CD4-positive, alpha-beta T cell treated with Interleukin-21 for 1 hour (primary cell): ENCODE measurements around the gene TMEM123.
A peak's percentile ranks its signal among the peaks of the same experiment; 100 is the strongest.

ENCODE experiments used
- DNase-seq: peaks from one replicate; pipeline ENCODE4 v3.0.0-alpha.2; 2020

Gene TMEM123

DNA sequence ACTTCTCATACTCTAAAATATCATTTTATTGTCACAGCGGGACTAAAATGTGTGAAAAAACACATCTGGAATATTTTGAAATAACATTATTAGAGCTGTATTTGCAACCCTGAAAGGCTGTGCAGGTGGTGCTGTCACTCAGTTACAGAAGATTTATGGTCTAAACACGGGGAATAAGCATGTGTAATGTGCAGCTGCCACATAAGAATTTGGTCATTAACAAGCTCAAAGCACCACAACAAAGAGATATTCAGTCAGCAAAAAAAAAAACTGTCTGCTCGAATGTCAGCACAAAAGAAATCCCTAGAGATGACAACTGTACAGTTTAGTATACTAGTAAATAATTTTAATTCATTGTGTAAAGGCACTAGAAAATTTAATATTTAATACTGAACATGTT is 31.3 kb downstream of the TMEM123 start:
- no peak for DNase-seq

DNA sequence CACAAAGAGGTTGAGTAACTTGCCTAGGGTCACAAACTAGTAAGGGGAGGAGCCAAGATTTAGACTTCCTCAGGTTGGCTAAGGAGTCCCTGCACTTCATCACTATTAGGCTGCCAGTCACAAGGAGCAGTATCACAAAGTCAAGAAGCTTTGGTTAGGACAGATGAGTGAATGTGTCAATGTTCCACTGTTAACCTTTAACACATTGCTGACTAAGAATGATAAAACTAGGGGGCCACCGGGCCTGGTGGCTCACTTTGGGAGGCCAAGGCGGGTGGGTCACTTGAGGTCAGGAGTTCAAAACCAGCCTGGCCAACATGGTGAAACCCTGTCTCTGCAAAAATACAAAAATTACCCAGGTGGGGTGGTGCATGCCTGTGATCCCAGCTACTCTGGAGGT is 32.0 kb downstream of the TMEM123 start:
- DNase-seq, result no peak

DNA sequence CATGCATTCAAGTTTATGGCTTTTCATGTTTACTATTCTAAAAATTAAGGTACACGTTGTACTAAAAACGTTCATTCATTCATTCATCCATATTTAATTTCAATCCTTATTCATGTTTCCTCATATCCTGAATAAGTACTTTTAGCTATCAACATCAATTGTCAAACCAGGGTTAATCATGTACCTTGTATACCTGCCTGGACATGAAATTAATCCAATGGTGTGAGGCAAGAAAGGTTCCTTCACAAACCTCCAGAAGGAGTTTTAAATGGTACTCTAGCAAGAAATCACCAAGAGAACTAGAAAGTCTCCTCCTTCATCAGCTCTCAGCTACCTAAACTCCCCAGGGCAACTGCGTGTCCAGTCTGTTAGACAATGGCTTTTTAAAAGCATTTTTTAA is 33.4 kb downstream of the TMEM123 start:
- no peak for DNase-seq

DNA sequence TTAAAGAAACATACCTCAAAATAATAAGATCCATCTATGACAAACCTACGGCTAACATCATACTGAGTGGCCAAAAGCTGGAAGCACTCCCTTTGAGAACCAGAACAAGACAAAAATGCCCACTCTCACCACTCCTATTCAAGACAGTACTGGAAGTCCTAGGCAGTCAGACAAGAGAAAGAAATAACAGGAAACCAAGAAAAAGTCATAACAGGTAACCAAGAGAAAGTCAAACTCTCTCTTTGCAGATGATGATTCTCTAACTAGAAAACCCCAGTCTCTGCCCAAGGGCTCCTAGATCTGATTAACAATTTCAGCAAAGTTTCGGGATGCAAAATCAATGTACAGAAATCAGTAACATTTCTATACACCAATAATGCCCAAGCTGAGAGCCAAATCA is 35.6 kb downstream of the TMEM123 start:
- peak; percentile 34 for DNase-seq

DNA sequence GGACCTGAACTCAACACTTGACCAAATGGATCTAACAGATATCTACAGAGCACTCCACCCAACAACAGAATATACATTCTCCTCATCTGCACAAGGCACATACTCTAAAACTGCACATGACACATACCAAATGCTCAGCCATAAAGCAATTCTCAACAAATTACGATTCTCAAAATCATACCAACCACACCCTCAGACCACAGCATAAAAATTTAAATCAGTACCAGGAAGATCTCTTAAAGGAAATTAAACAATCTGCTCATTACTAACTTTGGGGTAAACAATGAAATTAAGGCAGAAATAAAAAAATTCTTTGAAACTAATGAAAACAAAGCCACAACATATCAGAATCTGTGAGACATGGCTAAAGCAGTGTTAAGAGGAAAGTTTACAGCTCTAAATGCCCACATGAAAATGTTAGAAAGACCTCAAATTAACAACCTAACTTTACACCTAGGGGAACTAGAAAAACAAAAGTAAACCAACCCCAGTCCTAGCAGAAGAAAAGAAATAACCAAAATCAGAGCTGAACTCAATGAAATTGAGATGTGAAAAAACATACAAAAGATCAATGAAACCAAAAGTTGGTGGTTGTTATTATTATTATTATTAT is 37.2 kb downstream of the TMEM123 start:
- peak; percentile 39 for DNase-seq

DNA sequence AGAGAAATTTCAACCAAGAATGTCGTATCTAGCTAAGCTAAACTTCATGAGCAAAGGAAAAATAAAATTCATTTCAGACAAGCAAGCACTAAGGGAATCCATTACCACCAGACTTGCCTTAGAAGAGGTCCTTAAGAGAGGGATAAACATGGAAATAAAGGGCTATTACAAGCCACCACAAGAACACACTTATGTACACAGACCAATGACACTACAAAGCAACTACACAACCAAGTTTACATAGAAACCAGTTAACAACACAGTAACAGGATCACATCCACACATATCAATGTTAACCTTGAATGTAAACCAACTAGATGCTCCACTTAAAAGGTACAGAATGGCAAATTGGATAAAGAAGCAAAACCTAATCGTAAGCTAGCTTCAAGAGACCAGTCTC is 38.0 kb downstream of the TMEM123 start:
- no peak for DNase-seq

DNA sequence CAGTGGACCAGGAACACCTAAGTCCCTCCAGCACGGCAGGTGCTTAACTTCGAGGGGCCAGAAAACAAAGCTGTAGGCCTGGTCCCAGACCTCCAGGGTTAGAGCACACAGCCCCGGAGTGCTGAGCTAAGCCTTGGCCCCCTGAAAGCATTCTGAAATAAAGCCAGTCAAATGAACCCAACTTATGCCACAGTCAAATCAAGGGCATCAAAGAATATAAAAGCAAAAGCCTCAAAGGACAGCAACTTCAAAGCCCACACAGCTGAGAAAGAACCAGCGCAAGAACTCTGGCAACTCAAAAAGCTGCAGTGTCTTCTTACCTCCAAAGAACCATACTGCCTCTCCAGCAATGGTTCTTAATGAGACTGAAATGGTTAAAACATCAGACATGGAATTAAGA is 39.1 kb downstream of the TMEM123 start:
- DNase-seq, result peak; percentile 45

DNA sequence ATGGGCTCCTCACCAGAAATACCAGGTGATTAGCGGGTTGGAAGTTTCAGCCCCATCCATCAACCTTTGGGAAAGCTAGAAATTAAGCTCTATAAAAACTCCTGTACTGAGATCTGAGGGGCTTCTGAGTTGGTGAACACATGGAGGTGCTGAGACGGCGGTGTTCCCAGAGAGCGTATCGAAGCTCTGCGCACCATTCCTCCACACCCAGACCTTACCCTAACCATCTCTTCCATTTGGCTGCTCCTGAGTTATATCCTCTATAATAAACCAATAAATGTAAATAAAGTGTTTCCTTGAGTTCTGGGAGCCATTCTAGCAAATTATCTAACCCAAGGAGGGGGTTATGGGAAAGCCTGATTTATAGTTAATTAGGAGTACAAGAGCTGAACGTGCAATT is 41.4 kb downstream of the TMEM123 start:
- no peak for DNase-seq

DNA sequence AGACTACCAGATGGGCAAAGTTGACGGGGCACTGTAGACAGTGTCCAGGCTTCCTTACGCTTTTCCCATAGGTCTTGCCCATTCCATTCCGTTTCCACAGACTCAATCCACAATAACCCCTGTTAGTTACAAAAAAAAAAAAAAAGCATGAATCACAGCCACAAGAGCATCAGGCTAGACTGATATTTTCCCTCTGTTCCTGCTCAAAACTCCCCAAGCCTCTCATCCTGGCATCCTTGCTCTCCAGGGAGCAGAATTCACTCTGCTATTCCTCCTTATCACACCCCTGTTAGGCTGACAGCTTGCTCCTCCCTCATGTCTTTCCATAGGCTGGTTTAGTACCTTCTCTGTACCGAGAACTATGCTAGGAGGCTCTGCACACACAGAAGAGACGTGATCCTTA is 42.2 kb downstream of the TMEM123 start:
- no peak for DNase-seq

DNA sequence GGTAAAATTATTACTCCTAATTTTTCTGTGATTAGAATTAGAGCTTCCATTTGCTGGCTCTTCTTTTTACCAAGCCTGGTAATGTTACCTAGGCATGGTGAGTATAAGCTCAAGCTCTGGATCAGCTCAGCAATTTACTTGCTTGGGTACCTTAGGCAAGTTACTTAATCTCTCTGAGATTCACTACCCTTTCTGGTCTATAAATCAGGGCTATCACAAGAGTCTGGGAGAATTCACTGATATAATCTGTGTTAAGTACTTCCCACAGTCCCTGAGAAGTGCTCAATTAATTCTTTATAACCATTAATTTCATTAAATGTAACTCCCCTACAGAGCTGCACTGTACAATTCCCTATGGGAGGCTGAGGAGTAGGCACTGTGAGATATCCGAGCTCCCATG is 44.2 kb downstream of the TMEM123 start:
- DNase-seq, result no peak

DNA sequence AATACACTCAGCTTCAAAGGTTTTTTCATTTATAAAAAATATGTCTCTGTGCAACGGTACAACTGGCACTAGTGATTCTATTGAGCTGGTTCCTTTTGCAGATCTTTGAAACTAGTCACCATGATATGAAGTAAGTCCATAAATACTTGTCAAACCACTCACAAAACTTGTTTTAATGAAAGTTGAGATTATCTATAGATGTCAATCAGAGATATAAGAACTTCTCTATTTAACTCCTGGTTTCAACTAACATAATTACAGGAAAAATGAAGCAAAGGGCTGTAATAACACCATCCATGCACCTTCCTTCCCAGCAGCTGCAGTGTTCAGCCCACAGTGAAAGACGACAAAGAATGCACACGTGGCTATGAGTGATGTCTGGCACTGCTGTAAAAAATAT is 44.7 kb downstream of the TMEM123 start:
- DNase-seq, result no peak

DNA sequence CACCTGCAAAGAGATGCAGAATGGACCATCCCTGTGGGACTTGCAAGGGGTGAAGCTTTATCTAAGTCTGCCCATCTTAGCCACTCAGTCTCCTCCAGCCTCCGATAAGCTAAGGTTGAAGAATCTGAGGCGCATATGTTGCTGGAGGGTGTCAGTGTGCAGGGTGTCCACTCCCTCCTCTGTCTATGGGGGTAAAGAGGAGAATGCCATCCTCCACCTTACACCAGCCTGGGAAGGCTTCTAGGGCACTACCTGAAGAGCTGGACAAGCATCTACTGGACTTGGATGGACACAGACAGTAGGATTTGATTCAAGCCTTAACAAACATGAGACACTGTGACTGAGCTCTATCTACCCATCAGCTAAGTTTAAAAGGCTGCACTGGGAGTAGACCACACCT is 46.5 kb downstream of the TMEM123 start:
- DNase-seq, result no peak

DNA sequence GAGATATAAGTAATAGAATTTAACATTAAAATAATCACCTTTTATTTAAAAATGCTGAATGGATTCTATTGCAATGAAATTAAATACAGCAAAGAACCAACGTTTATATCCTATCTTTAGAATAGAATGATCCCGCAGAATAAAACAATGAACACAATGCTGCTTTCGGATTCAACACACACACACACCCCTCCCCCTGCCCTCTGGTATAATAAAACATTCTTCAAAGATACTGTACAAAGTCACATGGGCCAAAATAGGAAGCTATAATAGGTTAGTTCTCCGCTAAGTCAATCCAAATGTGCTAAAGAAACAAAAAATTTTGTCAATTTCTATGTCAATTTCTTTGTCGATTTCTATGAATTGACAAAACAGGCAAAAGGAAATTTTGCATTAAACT is 47.1 kb downstream of the TMEM123 start:
- DNase-seq, result no peak

DNA sequence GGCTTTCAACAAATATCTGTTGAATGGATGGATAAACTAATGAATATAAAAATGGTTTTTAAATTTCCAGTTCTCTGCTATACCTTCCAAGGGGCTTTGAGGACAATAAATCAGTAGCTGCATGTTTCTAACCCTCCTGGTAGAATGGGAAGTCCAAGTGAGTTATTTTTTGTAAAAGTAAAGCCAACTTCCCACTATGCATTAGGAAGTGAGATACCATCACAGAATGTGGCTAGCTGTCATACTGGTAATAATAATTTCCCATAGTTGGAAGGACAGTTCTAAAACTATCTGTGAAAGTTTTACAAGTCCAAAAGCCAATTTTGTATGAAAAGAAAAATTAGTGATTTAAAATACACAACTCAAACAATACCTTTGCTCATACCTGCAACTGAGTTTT is 50.0 kb downstream of the TMEM123 start:
- no peak for DNase-seq

DNA sequence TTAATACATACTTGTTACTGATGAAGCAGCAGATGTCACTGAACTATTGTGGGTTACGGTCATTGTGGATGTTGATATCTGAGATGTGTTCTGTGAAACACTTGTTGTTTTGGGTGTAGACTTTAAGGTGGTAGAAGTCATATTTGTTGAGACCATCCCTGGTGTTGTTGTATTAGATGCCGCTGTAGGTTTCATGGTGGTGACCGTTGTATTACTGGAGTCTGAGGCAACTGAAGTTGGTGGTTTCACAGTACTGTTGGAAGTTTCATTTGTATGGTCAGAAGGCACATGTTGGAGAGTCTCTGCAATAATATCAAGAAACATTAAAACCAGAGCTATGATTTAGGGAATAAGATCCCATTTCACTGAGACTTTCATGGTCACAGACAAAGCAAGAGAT is 50.7 kb downstream of the TMEM123 start:
- DNase-seq, result no peak

DNA sequence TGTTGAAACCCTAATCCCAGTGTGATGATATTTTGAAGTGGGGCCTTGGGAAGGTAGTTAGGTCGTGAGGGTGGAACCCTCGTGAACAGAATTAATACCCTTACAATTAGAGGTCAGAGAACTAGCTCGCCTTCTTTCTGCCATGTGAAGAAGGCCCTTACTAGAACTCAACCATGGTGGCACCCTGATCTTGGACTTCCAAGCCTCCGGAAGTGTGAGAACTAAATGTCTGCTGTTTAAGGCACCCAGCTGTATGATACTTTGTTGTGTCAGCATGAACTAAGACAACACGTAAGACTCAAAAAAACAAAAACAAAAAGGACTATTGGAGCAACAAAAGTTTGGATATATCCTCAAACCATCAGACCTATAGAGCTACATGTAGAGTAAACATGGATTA is 52.0 kb downstream of the TMEM123 start:
- DNase-seq, result no peak

DNA sequence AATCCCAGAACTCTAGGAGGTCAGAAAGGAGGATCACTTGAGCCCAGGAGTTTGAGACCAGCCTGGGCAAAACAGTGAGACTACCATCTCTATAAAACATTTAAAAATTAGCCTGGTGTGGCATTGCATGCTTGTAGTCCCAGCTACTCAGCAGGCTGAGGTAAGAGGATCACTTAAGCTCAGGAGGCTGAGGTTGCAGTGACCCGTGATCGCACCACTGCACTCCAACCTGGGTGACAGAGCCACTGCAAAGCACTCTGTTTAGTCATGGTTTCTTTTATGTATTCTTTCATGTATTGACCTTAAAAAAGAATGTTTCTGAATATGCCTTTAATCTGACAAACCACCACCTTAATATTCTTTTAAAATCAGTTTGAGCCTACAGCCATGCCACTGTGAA is 53.4 kb downstream of the TMEM123 start:
- DNase-seq, result no peak

DNA sequence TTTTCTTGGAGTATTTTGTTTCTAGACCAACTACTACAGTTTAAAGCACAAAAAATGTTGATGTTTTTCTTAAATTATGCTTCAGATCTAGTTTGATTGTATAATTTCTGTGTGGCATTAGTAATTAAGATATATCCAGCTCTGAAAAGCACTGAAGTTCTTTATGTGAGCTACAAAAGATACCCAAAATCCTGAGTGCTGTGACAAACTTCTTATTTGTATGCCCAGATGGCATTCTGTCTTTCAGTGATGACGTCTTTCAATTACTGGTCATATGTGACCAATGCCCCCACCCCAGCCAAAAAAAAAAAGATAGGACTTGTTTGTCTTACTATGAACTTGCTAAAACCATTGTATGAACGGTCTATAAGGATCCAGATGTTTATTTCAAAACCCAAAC is 54.3 kb downstream of the TMEM123 start:
- no peak for DNase-seq

DNA sequence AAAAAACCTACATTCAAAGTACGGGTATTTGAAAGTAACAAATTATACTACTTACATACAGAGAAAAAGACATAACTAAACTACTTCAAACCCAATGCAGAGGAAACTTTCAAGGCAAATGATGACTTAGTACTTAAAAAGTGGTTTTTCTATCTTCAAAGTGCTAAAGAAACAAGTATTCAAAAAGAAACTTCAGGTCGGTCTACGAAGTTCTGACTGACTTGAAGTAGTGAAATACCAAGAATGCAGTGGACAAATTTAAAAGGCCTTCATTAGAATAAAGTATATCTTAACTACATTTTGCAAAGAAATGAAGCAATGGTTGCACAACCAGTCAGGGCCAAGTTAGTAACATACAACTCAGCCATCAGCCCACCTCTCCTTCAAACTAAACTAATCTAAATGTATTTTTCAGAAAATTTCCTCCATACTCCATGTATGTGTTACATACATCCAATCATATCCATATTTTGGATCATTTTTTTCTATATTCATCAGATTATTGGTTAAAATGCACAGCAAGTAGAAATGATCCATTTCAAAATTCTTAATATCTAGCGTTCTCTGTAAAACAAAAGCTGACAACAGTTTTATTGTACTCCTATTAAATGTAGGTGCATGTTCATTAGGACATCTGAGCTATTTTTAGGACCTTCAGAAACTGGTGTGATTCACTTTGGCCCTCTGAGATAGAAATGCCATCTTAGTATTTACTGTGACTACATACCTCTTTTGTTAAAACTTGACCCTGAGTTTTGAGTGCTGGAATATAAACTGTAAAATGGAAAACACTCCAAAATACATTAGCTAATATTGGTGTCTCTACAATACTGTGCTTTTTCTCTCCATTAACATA is 55.6 kb downstream of the TMEM123 start:
- DNase-seq, result no peak

DNA sequence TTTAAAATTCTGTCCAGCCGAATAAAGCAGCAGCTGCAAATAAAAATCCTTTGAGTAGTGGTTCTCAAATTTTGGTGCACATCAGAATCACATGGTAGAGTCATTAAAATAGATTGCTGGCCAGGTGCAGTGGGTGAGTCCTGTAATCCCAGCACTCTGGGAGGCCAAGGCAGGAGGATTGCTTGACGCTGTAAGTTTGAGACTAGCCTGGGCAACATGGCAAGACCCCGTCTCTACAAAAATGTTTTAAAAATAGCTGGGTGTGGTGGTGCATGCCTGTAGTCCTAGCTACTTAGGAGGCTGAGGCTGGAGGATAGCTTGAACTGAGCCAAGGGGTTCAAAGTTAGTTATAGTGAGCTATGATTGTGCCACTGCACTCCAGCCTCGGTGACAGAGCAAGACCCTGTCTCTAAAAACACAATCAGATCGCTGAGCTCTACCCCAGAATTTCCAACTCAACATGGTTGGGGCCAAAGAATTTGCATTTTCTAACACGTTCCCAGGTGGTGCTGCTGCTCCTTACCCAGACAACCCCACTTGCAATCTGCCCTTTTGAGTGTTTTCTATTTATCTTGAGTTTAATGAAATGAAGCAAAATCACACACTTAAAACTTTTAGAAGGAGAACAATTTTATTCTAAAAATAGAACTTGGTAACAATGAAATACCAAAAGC is 56.7 kb downstream of the TMEM123 start:
- no peak for DNase-seq

DNA sequence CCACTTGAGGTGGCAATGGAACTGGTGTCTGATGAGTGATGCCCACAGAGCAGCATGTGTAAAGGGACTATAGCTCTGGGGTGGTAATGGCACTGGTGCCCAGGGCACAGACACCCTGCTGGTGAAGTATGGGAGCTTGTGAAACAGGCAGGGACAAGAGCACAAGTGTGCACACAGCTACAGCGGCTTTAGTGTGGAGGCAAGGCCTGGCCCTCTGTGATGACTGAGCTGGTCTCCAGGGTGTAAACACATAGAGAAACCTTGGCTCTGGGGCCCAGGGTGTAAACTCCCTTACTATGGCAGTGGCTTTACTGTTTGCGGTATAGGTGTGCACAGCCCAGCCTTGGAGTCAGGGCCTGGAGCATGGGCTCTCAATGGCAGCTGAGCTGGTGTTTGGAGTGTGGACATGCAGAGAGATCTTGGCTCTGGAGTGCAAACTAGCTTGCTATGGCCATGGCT is 59.3 kb downstream of the TMEM123 start:
- no peak for DNase-seq

DNA sequence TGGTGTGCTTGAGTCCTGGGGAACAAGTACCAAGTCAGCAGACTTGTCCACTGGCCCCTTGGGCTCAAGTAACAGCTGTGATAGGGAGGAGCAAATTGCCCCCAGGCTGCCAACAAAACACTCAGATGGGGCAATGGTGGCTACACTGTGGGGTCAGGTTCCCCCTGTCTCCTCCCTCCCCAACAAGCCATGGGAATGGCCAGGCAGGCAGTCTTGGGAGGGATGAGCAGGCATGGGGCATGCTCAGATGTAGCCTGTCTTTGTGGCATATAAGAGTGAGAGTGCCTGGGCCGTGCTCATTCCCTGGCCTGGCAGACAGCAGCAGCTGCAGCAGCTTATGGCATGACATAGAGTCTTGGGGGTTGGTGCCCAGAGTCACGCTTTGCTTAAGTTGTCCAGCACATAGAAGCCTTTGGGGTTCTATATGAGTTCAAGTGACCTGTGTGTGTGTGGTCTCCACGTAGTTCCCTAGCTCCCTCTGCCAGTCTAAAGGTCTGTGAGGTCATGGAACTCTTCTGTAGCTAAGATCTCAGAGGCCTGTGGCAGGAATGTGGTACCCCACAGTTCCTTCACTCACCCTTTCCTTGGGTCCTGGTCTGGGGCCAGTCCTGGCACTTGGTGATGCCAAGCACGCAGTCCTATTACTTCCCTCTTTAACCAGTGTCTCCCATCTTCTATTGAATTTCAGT is 60.9 kb downstream of the TMEM123 start:
- no peak for DNase-seq

DNA sequence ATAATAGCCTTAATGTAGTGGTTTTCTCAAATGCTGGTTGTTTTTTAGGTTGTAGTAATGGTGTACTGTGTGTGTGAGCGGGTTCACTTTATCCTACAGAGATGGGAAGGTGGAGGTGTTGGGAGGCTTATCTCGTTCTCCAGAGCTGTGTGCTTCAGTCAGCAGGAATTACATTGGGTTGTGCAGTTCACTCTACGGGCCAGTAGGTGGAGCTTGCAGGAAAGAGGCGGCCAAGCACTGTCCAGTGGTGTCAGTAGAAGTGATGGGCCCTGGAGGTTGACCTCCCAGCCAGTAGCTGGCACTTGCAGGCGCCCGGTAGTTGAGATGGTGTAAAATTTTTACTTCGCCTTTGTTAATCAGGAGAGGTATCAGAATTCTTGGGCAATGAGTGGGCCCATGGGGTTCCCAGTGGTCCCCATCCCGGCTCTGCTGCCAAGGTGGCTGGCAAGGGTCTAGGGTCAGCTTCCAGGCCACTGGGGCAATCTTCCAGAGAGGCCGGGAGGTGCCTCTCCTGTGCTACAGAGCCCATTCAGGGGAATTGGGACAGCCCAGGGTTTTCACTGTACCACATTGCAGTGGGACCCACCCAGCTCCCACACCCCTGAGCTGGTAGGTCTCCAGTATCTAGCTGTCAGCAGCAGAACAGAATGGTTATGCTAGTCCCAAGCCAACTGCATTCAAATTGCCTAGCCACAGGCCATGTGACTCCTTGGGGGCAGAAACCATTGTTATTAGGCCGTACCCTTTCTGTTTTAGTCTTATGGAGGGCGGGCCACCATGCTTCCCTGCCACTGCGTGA is 61.7 kb downstream of the TMEM123 start:
- peak; percentile 72 for DNase-seq
